Loucy (cell line): ENCODE results near the gene GMPPB.

Source experiments
- H2AFZ ChIP-seq: fragments of 200-600 bp; sonication (generic); 2 replicates; pipeline ENCODE4 v1.6.0; 2016; ENCODE audit warnings: antibody characterized with exemption, mild to moderate bottlenecking, low read length, moderate library complexity
- H3F3A ChIP-seq: fragments of 200-600 bp; 2 replicates; pipeline ENCODE4 v1.6.0; 2016; ENCODE audit warnings: antibody characterized with exemption, low read depth, mild to moderate bottlenecking
- H3K27me3 ChIP-seq: fragments of 200-600 bp; sonication (generic); 2 replicates; pipeline ENCODE4 v1.6.1; 2014; ENCODE audit warnings: low read length, mild to moderate bottlenecking; ENCODE audit not compliant: insufficient read depth, poor library complexity, severe bottlenecking
- H3K36me3 ChIP-seq: fragments of 200-600 bp; sonication (generic); 2 replicates; pipeline ENCODE4 v1.6.1; 2016; ENCODE audit warnings: low read length; ENCODE audit not compliant: insufficient read depth
- H3K4me1 ChIP-seq: fragments of 200-600 bp; sonication (generic); 2 replicates; pipeline ENCODE4 v1.5.1; 2014; ENCODE audit warnings: low read length, mild to moderate bottlenecking; ENCODE audit not compliant: insufficient read depth, poor library complexity, severe bottlenecking
- H3K4me2 ChIP-seq: fragments of 200-600 bp; sonication (generic); 2 replicates; pipeline ENCODE4 v1.6.0; 2014; ENCODE audit warnings: antibody characterized with exemption, low read length, low read depth, mild to moderate bottlenecking; ENCODE audit not compliant: poor library complexity, severe bottlenecking
- H3K4me3 ChIP-seq: fragments of 200-600 bp; sonication (generic); 2 replicates; pipeline ENCODE4 v1.5.1; 2014; ENCODE audit warnings: low read length, mild to moderate bottlenecking, mixed read lengths; ENCODE audit not compliant: poor library complexity, severe bottlenecking
- H3K79me2 ChIP-seq: fragments of 200-600 bp; sonication (generic); 2 replicates; pipeline ENCODE4 v1.6.1; 2014; ENCODE audit warnings: low read length; ENCODE audit not compliant: insufficient read depth
- H3K9ac ChIP-seq: fragments of 200-600 bp; sonication (generic); 2 replicates; pipeline ENCODE4 v1.6.0; 2014; ENCODE audit warnings: mild to moderate bottlenecking, low read depth, low read length, moderate library complexity; ENCODE audit not compliant: poor library complexity, severe bottlenecking
- H3K9me2 ChIP-seq: fragments of 200-600 bp; sonication (generic); replicated peaks from 2 replicates; pipeline ENCODE4 v1.6.1; 2016; ENCODE audit warnings: low read depth, low read length, mixed read lengths
- H3K9me3 ChIP-seq: fragments of 200-600 bp; sonication (generic); 2 replicates; pipeline ENCODE4 v1.6.1; 2014; ENCODE audit warnings: mild to moderate bottlenecking, antibody characterized with exemption, low read length, low read depth; ENCODE audit not compliant: insufficient read depth
- H4K20me1 ChIP-seq: fragments of 200-600 bp; sonication (generic); 2 replicates; pipeline ENCODE4 v1.6.0; 2014; ENCODE audit warnings: antibody characterized with exemption, low read length, mild to moderate bottlenecking; ENCODE audit not compliant: insufficient read depth, poor library complexity, severe bottlenecking
- CTCF ChIP-seq: fragments of 200-600 bp; sonication (generic); conservative IDR thresholded peaks from 2 replicates; pipeline ENCODE4 v1.5.1; 2014; ENCODE audit warnings: mild to moderate bottlenecking, antibody characterized with exemption, low read length
- EZH2phosphoT487 ChIP-seq: fragments of 200-600 bp; IDR thresholded peaks from 2 replicates; pipeline ENCODE4 v1.6.1; 2018; ENCODE audit warnings: antibody characterized with exemption, mild to moderate bottlenecking, moderate library complexity, borderline replicate concordance

The GMPPB gene

GRCh38 chr3:49732597-49732996 lies 8.8 kb upstream of the GMPPB start:
- H3K4me2 ChIP-seq: no peak overlapping the region

GRCh38 chr3:49729966-49730609 lies 6.3 kb upstream of the GMPPB start:
- Histone ChIP-seq H4K20me1 (no peaks in the 10 kb centered on the region), H2AFZ (no peak overlapping the region), H3K9ac (no peak overlapping the region), H3K36me3 (peaks cover 56% of the 10 kb centered on the region; the same call in 1 of the 2 replicates), H3K9me2 (no peaks in the 10 kb centered on the region), H3K4me2 (no peak overlapping the region), H3K4me3 (no peak overlapping the region), H3K9me3 (no peaks in the 10 kb centered on the region), H3K79me2 (no peaks in the 10 kb centered on the region), H3K4me1 (no peaks in the 10 kb centered on the region), H3K27me3 (no peaks in the 10 kb centered on the region), H3F3A (no peaks in the 10 kb centered on the region)
- TF ChIP-seq CTCF: no peak

More at GRCh38 chr3:49732597-49732996, 8.8 kb upstream of the GMPPB start:
- Histone ChIP-seq H3K9me2 (no peaks in the 10 kb centered on the region), H3K9ac (no peak overlapping the region), H3K9me3 (no peaks in the 10 kb centered on the region), H2AFZ (no peak overlapping the region), H3K4me1 (no peaks in the 10 kb centered on the region), H3K4me3 (no peak overlapping the region), H3K36me3 (peaks cover 65% of the 10 kb centered on the region; the same call in 1 of the 2 replicates), H3F3A (no peaks in the 10 kb centered on the region), H4K20me1 (no peaks in the 10 kb centered on the region), H3K27me3 (no peaks in the 10 kb centered on the region), H3K79me2 (no peaks in the 10 kb centered on the region)
- TF ChIP-seq EZH2phosphoT487: no peak
- TF ChIP-seq CTCF: no peak

DNA sequence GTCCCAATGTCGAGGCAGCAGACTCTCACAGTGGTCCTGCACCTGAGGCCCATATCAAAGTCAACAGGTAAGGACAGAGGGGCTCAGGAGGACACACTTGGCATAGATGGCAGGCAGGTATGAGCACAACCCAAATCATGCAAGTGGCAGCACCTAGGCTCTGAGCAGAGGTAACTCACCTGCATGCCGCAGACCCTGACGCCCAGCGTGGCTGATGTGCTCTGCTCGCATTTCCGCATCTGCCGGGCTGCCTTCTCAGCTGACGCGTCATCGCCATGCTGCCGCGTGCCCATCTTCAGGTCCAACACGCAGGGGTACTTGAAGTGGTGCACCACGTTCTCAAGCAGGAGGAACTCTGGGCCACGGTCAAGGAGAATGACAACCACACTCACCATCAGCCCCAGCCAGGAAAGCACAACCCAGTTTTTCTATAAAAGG lies 4.2 kb upstream of the GMPPB start:
- Histone ChIP-seq H3K4me2 (no peak overlapping the region), H3K36me3 (peaks cover 40% of the 10 kb centered on the region; the same call in 1 of the 2 replicates), H3K27me3 (no peaks in the 10 kb centered on the region), H3K9me3 (no peaks in the 10 kb centered on the region), H3F3A (no peaks in the 10 kb centered on the region), H3K9ac (no peak overlapping the region), H3K79me2 (peaks cover 8% of the 10 kb centered on the region), H3K4me3 (no peak overlapping the region), H2AFZ (no peak overlapping the region), H4K20me1 (peaks cover 6% of the 10 kb centered on the region), H3K9me2 (no peaks in the 10 kb centered on the region), H3K4me1 (peaks cover 11% of the 10 kb centered on the region)
- TF ChIP-seq CTCF (no peak), EZH2phosphoT487 (no peak)
